ENCODE measurements around the gene VPS26C.

Gene VPS26C

GRCh38 chr21:37181059-37181458 lies 86.1 kb downstream of the VPS26C start:
- no peaks in the 10 kb centered on the region for H3K4me1 ChIP-seq (ENCODE audit: control insufficient read depth in 1 of 2, insufficient read depth in 1 of 2, low read depth in 1 of 2, low read length in 1 of 2)
- no peak overlapping the region for H3K4me3 ChIP-seq (ENCODE audit: low read depth in 1 of 2, low read length in 1 of 2)
- H3K9me3 ChIP-seq = no peaks in the 10 kb centered on the region
- no peak overlapping the region for H3K27ac ChIP-seq
- H3K36me3 ChIP-seq = peaks cover 12% of the 10 kb centered on the region
- no peaks in the 10 kb centered on the region for H3K27me3 ChIP-seq
- TF ChIP-seq CTCF (IDR thresholded peaks at IDR 0.05) = no peak

- Histone ChIP-seq H3K4me3 (ENCODE audit: low read depth in 1 of 2, low read length in 1 of 2) (no peak overlapping the region), H3K27me3 (no peaks in the 10 kb centered on the region), H3K36me3 (peaks cover 34% of the 10 kb centered on the region), H3K4me1 (ENCODE audit: control insufficient read depth in 1 of 2, insufficient read depth in 1 of 2, low read depth in 1 of 2, low read length in 1 of 2) (no peaks in the 10 kb centered on the region), H3K9me3 (no peaks in the 10 kb centered on the region), H3K27ac (no peak overlapping the region)
- no peak for TF ChIP-seq CTCF (IDR thresholded peaks at IDR 0.05)
Measured at GRCh38 chr21:37176716-37177115, 90.4 kb downstream of the VPS26C start.
